Measurements from ENCODE around the gene TLE7. TPM values are rescaled to one million over a fixed set of nuclear protein-coding genes. Genes with fewer than 3 reads are reported as not detected.

The TLE7 gene
- total RNA-seq, 2 donors from 2014 or later: 3.9 TPM; not detected in 1

DNA sequence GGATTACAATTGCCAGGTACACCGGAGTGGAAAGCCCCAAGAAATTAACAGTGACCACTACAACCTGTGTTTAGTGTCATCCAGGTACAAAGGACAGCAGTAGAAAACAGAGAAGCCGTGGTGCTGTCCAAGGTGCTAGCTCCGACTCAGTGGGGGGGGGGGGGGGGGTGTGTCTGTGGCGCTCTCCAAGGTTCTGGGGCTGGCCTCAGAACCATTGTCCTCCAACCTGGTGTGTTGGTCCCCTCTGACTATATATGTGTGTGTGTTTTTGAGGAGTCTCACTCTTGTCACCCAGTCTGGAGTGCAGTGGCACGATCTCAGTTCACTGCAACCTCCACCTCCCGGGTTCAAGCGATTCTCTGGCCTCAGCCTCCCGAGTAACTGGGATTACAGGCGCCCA lies 26.0 kb upstream of the TLE7 start:
- H3K27me3 ChIP-seq (replicated peaks; ENCODE audit: insufficient read depth): no peaks in the 10 kb centered on the region
- no peaks in the 10 kb centered on the region for H3K36me3 ChIP-seq
- H3K9me3 ChIP-seq: no peaks in the 10 kb centered on the region
- TF ChIP-seq POLR2AphosphoS5 (IDR thresholded peaks at IDR 0.05): no peak
- TF ChIP-seq, protein P1, sequence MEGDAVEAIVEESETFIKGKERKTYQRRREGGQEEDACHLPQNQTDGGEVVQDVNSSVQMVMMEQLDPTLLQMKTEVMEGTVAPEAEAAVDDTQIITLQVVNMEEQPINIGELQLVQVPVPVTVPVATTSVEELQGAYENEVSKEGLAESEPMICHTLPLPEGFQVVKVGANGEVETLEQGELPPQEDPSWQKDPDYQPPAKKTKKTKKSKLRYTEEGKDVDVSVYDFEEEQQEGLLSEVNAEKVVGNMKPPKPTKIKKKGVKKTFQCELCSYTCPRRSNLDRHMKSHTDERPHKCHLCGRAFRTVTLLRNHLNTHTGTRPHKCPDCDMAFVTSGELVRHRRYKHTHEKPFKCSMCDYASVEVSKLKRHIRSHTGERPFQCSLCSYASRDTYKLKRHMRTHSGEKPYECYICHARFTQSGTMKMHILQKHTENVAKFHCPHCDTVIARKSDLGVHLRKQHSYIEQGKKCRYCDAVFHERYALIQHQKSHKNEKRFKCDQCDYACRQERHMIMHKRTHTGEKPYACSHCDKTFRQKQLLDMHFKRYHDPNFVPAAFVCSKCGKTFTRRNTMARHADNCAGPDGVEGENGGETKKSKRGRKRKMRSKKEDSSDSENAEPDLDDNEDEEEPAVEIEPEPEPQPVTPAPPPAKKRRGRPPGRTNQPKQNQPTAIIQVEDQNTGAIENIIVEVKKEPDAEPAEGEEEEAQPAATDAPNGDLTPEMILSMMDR (IDR thresholded peaks at IDR 0.05): no peak
- TF ChIP-seq POLR2A (IDR thresholded peaks at IDR 0.05): no peak
- no peak for DNase-seq (ENCODE audit: low spot score)
- no peak overlapping the region for H3K27ac ChIP-seq
- WGBS: 31% methylated on average over 9 of the region's 9 CpGs
- no peak overlapping the region for H3K4me3 ChIP-seq
- intact Hi-C loops (cut with DNase I): no loop called here
- no peaks in the 10 kb centered on the region for H3K4me1 ChIP-seq (replicated peaks)

- 28% methylated on average over 1 of the region's 1 CpG for WGBS
- no peak for DNase-seq (ENCODE audit: low spot score)
- Histone ChIP-seq H3K27ac (no peak overlapping the region), H3K9me3 (no peaks in the 10 kb centered on the region), H3K4me3 (no peak overlapping the region), H3K36me3 (no peaks in the 10 kb centered on the region), H3K4me1 (replicated peaks) (no peaks in the 10 kb centered on the region), H3K27me3 (replicated peaks; ENCODE audit: insufficient read depth) (no peaks in the 10 kb centered on the region)
- TF ChIP-seq, protein P1 (IDR thresholded peaks at IDR 0.05): no peak
- TF ChIP-seq POLR2A (IDR thresholded peaks at IDR 0.05) (no peak), POLR2AphosphoS5 (IDR thresholded peaks at IDR 0.05) (no peak)
- intact Hi-C loops (cut with DNase I): no loop called here
Measured at GRCh38 chr16:71464231-71464630, 22.4 kb upstream of the TLE7 start.

- H3K27me3 ChIP-seq (replicated peaks; ENCODE audit: insufficient read depth): no peaks in the 10 kb centered on the region
- intact Hi-C loops (cut with DNase I): loop anchor here (1.0 kb wide), 1 partner anchor 22 kb away; no protein-coding TSS in a partner anchor
- under 1% methylated on average over 51 of the region's 52 CpGs for WGBS
- peak; percentile 73 for DNase-seq (ENCODE audit: low spot score)
- no peaks in the 10 kb centered on the region for H3K9me3 ChIP-seq
- no peaks in the 10 kb centered on the region for H3K4me1 ChIP-seq (replicated peaks)
- H3K27ac ChIP-seq: peak within 1 kb of the TSS; percentile 75
- H3K4me3 ChIP-seq: peak within 1 kb of the TSS; percentile 87 to 90
- no peaks in the 10 kb centered on the region for H3K36me3 ChIP-seq
- TF ChIP-seq, protein P1 (IDR thresholded peaks at IDR 0.05): peak in 3 of 4 experiments; percentile 17 to 36 (median 21)
- TF ChIP-seq POLR2A (IDR thresholded peaks at IDR 0.05) (peak; percentile 43), POLR2AphosphoS5 (IDR thresholded peaks at IDR 0.05) (peak; percentile 95)
Measured at GRCh38 chr16:71461686-71462648, 20.1 kb upstream of the TLE7 start, which contains the start of gene ZNF23. Gene ZNF23, minus strand, starts transcription at chr16:71462247. Its CDS starts 5,451 bp downstream, at chr16:71456796.

- intact Hi-C loops (cut with DNase I): no loop called here
- H3K9me3 ChIP-seq: no peaks in the 10 kb centered on the region
- DNase-seq (ENCODE audit: low spot score): no peak
- no peaks in the 10 kb centered on the region for H3K27me3 ChIP-seq (replicated peaks; ENCODE audit: insufficient read depth)
- no peak overlapping the region for H3K4me3 ChIP-seq
- H3K4me1 ChIP-seq (replicated peaks): no peaks in the 10 kb centered on the region
- 92% methylated on average over 1 of the region's 1 CpG for WGBS
- no peak overlapping the region for H3K27ac ChIP-seq
- TF ChIP-seq POLR2A (IDR thresholded peaks at IDR 0.05) (no peak), POLR2AphosphoS5 (IDR thresholded peaks at IDR 0.05) (no peak)
- TF ChIP-seq, protein P1 (IDR thresholded peaks at IDR 0.05): no peak
- H3K36me3 ChIP-seq: no peaks in the 10 kb centered on the region
Measured at GRCh38 chr16:71460941-71461340, 19.1 kb upstream of the TLE7 start.
